Keratinocyte (primary cell): ENCODE results near the gene WDR77. TPM values are rescaled to one million over a fixed set of nuclear protein-coding genes. Genes with fewer than 3 reads are reported as not detected.

Experiments used
- DNase-seq: peaks from one replicate; pipeline ENCODE4 v3.0.0-alpha.2; 2011; ENCODE audit warnings: low read depth, missing footprints, low spot score
- FAIRE-seq: peaks from 2 replicates; lab custom pipeline; 2011; peaks lifted over from hg19 to GRCh38; lab: Jason Lieb, UNC
- H2AFZ ChIP-seq: 2 replicates; pipeline ENCODE4 v1.6.0; 2012; ENCODE audit warnings: low read length, control low read depth, inconsistent platforms; ENCODE audit not compliant: control insufficient read depth
- H3K27ac ChIP-seq: 2 replicates; pipeline ENCODE4 v1.5.1; 2011; ENCODE audit warnings: low read length; ENCODE audit not compliant: control insufficient read depth, insufficient read depth
- H3K27me3 ChIP-seq: 3 replicates; pipeline ENCODE4 v1.6.0; 2011; ENCODE audit warnings: low read length; ENCODE audit not compliant: control insufficient read depth, insufficient read depth; ENCODE audit errors: extremely low read depth
- H3K36me3 ChIP-seq, 2 experiments: 2 replicates in 1 of 2; 3 replicates in 1 of 2; pipeline ENCODE4 v1.5.1; 2011; ENCODE audit warnings: low read length in 2 of 2, mild to moderate bottlenecking in 1 of 2; ENCODE audit not compliant: control insufficient read depth in 2 of 2, insufficient read depth in 2 of 2; ENCODE audit errors: extremely low read depth in 1 of 2
- H3K4me1 ChIP-seq: 3 replicates; pipeline ENCODE4 v1.5.1; 2011; ENCODE audit warnings: low read length; ENCODE audit not compliant: control insufficient read depth, insufficient read depth; ENCODE audit errors: extremely low read depth
- H3K4me2 ChIP-seq: 3 replicates; pipeline ENCODE4 v1.6.0; 2011; ENCODE audit warnings: low read depth, low read length; ENCODE audit not compliant: control insufficient read depth, insufficient read depth; ENCODE audit errors: extremely low read depth
- H3K4me3 ChIP-seq, 3 experiments: fragments of 200-600 bp in 1 of 3; sonication (generic) in 1 of 3; 2 replicates in 2 of 3; 3 replicates in 1 of 3; pipeline ENCODE4 v1.5.1; 2011 to 2016; ENCODE audit warnings: low read length in 3 of 3, mild to moderate bottlenecking in 3 of 3, control low read depth in 2 of 3, inconsistent platforms in 1 of 3, low read depth in 1 of 3, mixed read lengths in 1 of 3, mixed run types in 1 of 3, moderate library complexity in 1 of 3; ENCODE audit not compliant: control insufficient read depth in 2 of 3, insufficient read depth in 2 of 3; ENCODE audit errors: extremely low read depth in 1 of 3
- H3K79me2 ChIP-seq: 2 replicates; pipeline ENCODE4 v1.6.0; 2012; ENCODE audit warnings: low read length; ENCODE audit not compliant: control insufficient read depth, insufficient read depth
- H3K9ac ChIP-seq: 3 replicates; pipeline ENCODE4 v1.6.0; 2011; ENCODE audit warnings: low read length; ENCODE audit not compliant: control insufficient read depth, insufficient read depth; ENCODE audit errors: extremely low read depth
- H3K9me1 ChIP-seq: 3 replicates; pipeline ENCODE4 v1.6.0; 2011; ENCODE audit warnings: low read length; ENCODE audit not compliant: control insufficient read depth, insufficient read depth; ENCODE audit errors: extremely low read depth
- H3K9me3 ChIP-seq: 2 replicates; pipeline ENCODE4 v1.5.1; 2012; ENCODE audit warnings: low read depth, low read length; ENCODE audit not compliant: control insufficient read depth
- H4K20me1 ChIP-seq: 3 replicates; pipeline ENCODE4 v1.6.0; 2011; ENCODE audit warnings: low read length; ENCODE audit not compliant: control insufficient read depth, insufficient read depth; ENCODE audit errors: extremely low read depth
- EZH2 ChIP-seq: IDR thresholded peaks from one replicate; pipeline ENCODE4 v1.6.1; 2012; ENCODE audit warnings: inconsistent platforms, mild to moderate bottlenecking, low read length, moderate library complexity
- dilution Hi-C: fragments of 300-500 bp; cut with MboI; formaldehyde crosslinking; loops from one replicate; pipeline ENCODE4 v1.7.0; 2020; ENCODE audit warnings: low sequenced_read_pairs; ENCODE audit not compliant: extremely low pct_ligation_motif_present
- polyA minus RNA-seq, 3 experiments: library from RNA; depleted of rRNA, polyadenylated mRNA; stranded (reverse); fragments of >200 nt; gene quantifications; 1 replicate in 1 of 3; 2 replicates in 1 of 3; 3 replicates in 1 of 3; pipeline ENCODE4 v1.2.3, GENCODE V29; 2011
- polyA plus RNA-seq, 5 experiments: library from polyadenylated mRNA; depleted of rRNA in 3 of 5; stranded (reverse) in 3 of 5; stranded (forward) in 1 of 5; unstranded in 1 of 5; fragments of >200 nt; gene quantifications; 1 replicate in 1 of 5; 2 replicates in 3 of 5; 3 replicates in 1 of 5; pipeline versions ENCODE4 v1.2.1 to v1.2.3, GENCODE V29; 2011 to 2012; ENCODE audit warnings: missing spikeins in 2 of 5, low read depth in 1 of 5, low replicate concordance in 1 of 5
- TF ChIP-seq, protein P1 (sequence below), 3 experiments: IDR thresholded peaks in 1 of 3; conservative IDR thresholded peaks in 1 of 3; optimal IDR thresholded peaks in 1 of 3; 2 replicates in 2 of 3; 3 replicates in 1 of 3; pipeline versions ENCODE3 to v1.5.1; 2011; ENCODE audit warnings: low read length in 3 of 3, mild to moderate bottlenecking in 3 of 3, moderate library complexity in 2 of 3, control low read depth in 1 of 3, inconsistent platforms in 1 of 3; ENCODE audit not compliant: insufficient read depth in 2 of 3; ENCODE audit errors: extremely low read depth in 1 of 3

WDR77 gene
- polyA plus RNA-seq (91.5 to 171 TPM (median 110 TPM) in 3 replicates), polyA minus RNA-seq (93.0 to 276 TPM (median 169 TPM) in 3 replicates)
- polyA plus RNA-seq (2011; ENCODE audit: low read depth) = 11.2 TPM
- 120 TPM in 2 replicates for polyA plus RNA-seq (2011; cell fraction: cytosol; rRNA removed)
- 136 and 159 TPM in 2 replicates for polyA plus RNA-seq (2011; cell fraction: nucleus; rRNA removed)
- 31.9 and 61.7 TPM in 2 replicates for polyA plus RNA-seq (2012; ENCODE audit: low replicate concordance)
- polyA minus RNA-seq (2011; cell fraction: cytosol; rRNA and poly(A)+ RNA removed) = 43.5 TPM
- polyA minus RNA-seq (2011; cell fraction: nucleus; rRNA and poly(A)+ RNA removed) = 38.2 and 64.8 TPM in 2 replicates

DNA sequence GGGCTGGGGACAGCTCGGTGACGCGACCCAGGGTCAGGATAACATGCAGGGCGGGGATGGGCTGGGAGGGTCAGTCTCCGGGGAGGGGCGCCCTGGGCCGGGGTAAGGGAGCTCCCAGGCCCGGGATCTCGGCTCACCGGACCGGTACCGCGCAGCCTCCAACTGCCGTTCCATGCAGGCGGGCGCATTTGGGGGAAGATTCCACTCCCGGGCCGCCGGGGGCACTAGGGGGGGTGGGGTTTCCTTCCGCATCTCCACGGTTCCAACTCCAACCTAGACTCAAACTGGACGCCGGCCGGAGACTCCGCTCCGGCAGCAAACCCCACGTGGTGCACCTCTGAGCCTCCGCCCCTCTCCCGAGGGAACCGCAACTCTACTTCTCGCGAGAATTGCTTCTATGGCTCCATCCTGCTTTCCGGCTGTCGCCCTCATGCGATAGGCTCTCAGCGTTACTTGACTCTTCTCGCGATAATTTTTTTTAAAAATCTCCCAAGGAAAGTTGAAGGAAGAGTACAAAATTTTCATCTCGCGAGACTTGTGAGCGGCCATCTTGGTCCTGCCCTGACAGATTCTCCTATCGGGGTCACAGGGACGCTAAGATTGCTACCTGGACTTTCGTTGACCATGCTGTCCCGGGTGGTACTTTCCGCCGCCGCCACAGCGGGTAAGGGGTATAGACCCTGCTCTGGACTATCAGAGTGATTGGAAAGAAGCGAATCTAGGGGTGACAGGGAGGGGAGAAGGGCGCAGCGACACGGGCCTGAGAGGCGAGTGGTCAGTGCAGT, at the start of gene WDR77, which contains the start of gene ATP5PB:
Gene WDR77 (minus strand): TSS at position 339 of the 785 bp plus-strand sequence. CDS start 87 bp downstream, at position 252.
Gene ATP5PB (plus strand): TSS at position 547 of the 785 bp plus-strand sequence. CDS start 78 bp downstream, at position 625.
- Histone ChIP-seq H2AFZ (peak within 1 kb of the TSS; percentile 97), H3K4me3 (peak within 1 kb of the TSS; percentile 93 to 98 (median 93)), H3K27me3 (no peaks in the 10 kb centered on the region), H3K36me3 (peaks cover 9 to 18% of the 10 kb centered on the region in 2 experiments), H3K79me2 (peaks cover 83% of the 10 kb centered on the region), H3K27ac (peak within 1 kb of the TSS; percentile 93), H3K9me1 (no peaks in the 10 kb centered on the region), H3K4me1 (peaks cover 29% of the 10 kb centered on the region), H3K9ac (peak within 1 kb of the TSS; percentile 98), H3K4me2 (peak within 1 kb of the TSS; percentile 89), H4K20me1 (peaks cover 6% of the 10 kb centered on the region), H3K9me3 (no peaks in the 10 kb centered on the region)
- dilution Hi-C loops = no loop called here
- FAIRE-seq (peak; percentile 76), DNase-seq (peak; percentile 96)
- no peak for TF ChIP-seq EZH2
- TF ChIP-seq, protein P1, sequence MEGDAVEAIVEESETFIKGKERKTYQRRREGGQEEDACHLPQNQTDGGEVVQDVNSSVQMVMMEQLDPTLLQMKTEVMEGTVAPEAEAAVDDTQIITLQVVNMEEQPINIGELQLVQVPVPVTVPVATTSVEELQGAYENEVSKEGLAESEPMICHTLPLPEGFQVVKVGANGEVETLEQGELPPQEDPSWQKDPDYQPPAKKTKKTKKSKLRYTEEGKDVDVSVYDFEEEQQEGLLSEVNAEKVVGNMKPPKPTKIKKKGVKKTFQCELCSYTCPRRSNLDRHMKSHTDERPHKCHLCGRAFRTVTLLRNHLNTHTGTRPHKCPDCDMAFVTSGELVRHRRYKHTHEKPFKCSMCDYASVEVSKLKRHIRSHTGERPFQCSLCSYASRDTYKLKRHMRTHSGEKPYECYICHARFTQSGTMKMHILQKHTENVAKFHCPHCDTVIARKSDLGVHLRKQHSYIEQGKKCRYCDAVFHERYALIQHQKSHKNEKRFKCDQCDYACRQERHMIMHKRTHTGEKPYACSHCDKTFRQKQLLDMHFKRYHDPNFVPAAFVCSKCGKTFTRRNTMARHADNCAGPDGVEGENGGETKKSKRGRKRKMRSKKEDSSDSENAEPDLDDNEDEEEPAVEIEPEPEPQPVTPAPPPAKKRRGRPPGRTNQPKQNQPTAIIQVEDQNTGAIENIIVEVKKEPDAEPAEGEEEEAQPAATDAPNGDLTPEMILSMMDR (optimal IDR thresholded peaks at IDR 0.05 in 1 of 3, IDR thresholded peaks at IDR 0.05 in 1 of 3, conservative IDR thresholded peaks at IDR 0.05 in 1 of 3; ENCODE audit: extremely low read depth in 1 of 3, insufficient read depth in 2 of 3, low read length in 3 of 3) = no peak

DNA sequence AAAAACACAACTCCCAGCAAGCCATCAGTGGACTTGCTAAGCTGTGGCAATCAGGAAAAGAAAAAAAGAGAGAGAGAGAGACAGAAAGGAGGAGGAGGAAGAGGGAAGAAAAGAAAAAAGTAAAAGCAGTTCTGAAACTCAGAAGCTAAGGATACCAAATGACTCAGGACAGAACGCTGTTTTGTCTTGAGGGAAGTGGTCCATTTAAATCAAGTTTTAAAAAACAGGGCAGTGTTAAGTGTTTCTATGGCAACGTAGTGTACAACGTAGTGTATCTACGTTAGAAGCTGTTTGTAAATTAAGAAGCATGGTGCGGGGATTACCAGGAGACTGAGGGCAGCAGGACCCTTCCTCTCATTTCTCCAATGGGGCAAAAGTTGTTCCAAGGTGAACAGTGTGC, 48.5 kb upstream of the WDR77 start:
- no peaks in the 10 kb centered on the region for H3K9me1 ChIP-seq
- H3K4me1 ChIP-seq = no peaks in the 10 kb centered on the region
- no peak for DNase-seq
- H3K27ac ChIP-seq = no peak overlapping the region
- no peak overlapping the region for H2AFZ ChIP-seq
- no peak overlapping the region for H3K4me2 ChIP-seq
- dilution Hi-C loops = no loop called here
- no peaks in the 10 kb centered on the region for H3K9me3 ChIP-seq
- no peak overlapping the region for H3K4me3 ChIP-seq
- no peak for FAIRE-seq
- TF ChIP-seq, protein P1 (optimal IDR thresholded peaks at IDR 0.05 in 1 of 3, IDR thresholded peaks at IDR 0.05 in 1 of 3, conservative IDR thresholded peaks at IDR 0.05 in 1 of 3; ENCODE audit: extremely low read depth in 1 of 3, insufficient read depth in 2 of 3, low read length in 3 of 3) = no peak
- H3K27me3 ChIP-seq = peaks cover under 1% of the 10 kb centered on the region
- H4K20me1 ChIP-seq = no peaks in the 10 kb centered on the region
- H3K9ac ChIP-seq = no peak overlapping the region
- H3K79me2 ChIP-seq = no peaks in the 10 kb centered on the region
- H3K36me3 ChIP-seq = no peaks in the 10 kb centered on the region
